Left colon (tissue), 2 donors: ENCODE data around the gene LAX1. TPM values are rescaled to one million over a fixed set of nuclear protein-coding genes. Genes with fewer than 3 reads are reported as not detected.

Source experiments
- ATAC-seq: fragments of 200-7000 bp; cut with Tn5 transposase; one replicate; pipeline ENCODE4 v1.9.1; 2020; ENCODE audit warnings: mild to moderate bottlenecking, moderate library complexity
- DNase-seq, 2 donors: peaks; one replicate each; pipeline ENCODE4 v3.0.0-alpha.2; 2020
- intact Hi-C, 2 donors: fragments of 100-400 bp; cut with DNase I in 1 of 2; cut with micrococcal nuclease in 1 of 2; formaldehyde crosslinking; loops; one replicate each; pipeline versions ENCODE4 v1.11.2 to v1.14.0; 2022; cut with DNase I, micrococcal nuclease
- total RNA-seq, 2 donors: library from RNA; stranded (reverse); fragmentation: NEBNext Ultra II Directional; extraction: Animal tissue kit (Norgen Biotek cat#: 25700); gene quantifications; one replicate each; pipeline ENCODE4 v1.2.1, GENCODE V29; 2021
- donor health status: DM: no; HTN: no; CAD: no.
- donor health status: DM: yes; HTN: yes; CAD: no.

The LAX1 gene
- total RNA-seq, 2 donors from 2014 or later: 0.98 to 3.5 TPM

- ATAC-seq (no peak), DNase-seq (no peak)
- intact Hi-C loops: no loop called here
Measured at GRCh38 chr1:203797948-203798655, 33.1 kb downstream of the LAX1 start.

- no peak for ATAC-seq
- no peak for DNase-seq
- intact Hi-C loops: no loop called here
Measured at GRCh38 chr1:203799157-203799556, 34.2 kb downstream of the LAX1 start.

GRCh38 chr1:203799971-203800370 is 35.0 kb downstream of the LAX1 start:
- ATAC-seq: no peak
- intact Hi-C loops: no loop called here
- DNase-seq: no peak

GRCh38 chr1:203805689-203806088 is 40.7 kb downstream of the LAX1 start:
- intact Hi-C loops: no loop called here
- no peak for ATAC-seq
- DNase-seq: no peak

- ATAC-seq: no peak
- DNase-seq: no peak
- intact Hi-C loops: no loop called here
Measured at GRCh38 chr1:203807196-203807595, 42.2 kb downstream of the LAX1 start.

- intact Hi-C loops: no loop called here
- ATAC-seq: no peak
- no peak for DNase-seq
Measured at GRCh38 chr1:203813581-203814341, 48.8 kb downstream of the LAX1 start.

- intact Hi-C loops: no loop called here
- ATAC-seq (no peak), DNase-seq (no peak)
Measured at GRCh38 chr1:203818399-203818798, 53.4 kb downstream of the LAX1 start.

GRCh38 chr1:203823306-203823705 is 58.3 kb downstream of the LAX1 start:
- no peak for ATAC-seq
- no peak for DNase-seq
- intact Hi-C loops: no loop called here

Other genes with a start within 250 kb of the LAX1 start
- 10 to 100 TPM; 17.4 to 55.8 TPM for gene ATP2B4, start 138.4 kb upstream of the LAX1 start, total RNA-seq
- 10 to 100 TPM; 24.4 to 26.7 TPM for gene ZBED6, start 30.4 kb downstream of the LAX1 start, total RNA-seq
- 10 to 100 TPM; 65.0 to 71.9 TPM for gene ZC3H11A, start 30.4 kb downstream of the LAX1 start, total RNA-seq
- 10 to 100 TPM; 52.1 to 71.4 TPM for gene SNRPE, start 96.4 kb downstream of the LAX1 start, total RNA-seq